Measurements from ENCODE around the gene UTF1.

The UTF1 gene

DNA sequence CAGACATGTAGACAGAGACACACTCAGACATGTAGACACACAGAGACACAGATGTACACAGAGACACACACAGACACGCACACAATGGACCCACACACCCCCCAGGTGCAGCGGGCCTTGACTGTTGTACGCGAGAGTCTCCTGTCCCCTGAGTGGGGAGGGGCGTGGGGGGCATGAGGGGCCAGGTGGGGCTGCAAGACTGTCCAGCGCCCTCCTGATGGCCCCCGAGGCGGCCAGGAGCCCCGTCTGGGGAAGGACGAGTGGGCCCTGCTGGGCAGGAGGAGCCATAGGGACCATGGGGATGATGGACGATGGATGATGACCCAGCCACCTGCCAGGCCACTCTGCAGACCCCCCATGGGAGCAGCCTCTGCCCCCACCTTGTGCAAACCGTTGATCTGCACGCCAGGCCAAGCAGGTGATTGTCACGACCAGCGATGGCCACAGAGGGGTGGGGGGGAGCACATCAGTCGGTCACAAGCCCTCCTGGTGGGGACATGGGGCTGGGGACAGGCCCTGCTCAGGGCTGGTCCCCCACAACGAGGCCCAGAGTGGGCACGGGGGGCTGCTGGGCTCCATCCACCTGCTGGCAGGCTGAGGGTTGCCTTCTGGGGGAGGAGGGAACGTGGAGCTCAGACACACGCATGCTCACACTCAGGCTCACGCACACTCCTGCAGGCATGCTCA lies 19.2 kb downstream of the UTF1 start:
- no peak for TF ChIP-seq GATA3 (IDR thresholded peaks at IDR 0.05; ENCODE audit: low read depth, low read length)
- no peak for TF ChIP-seq GATA2 (IDR thresholded peaks at IDR 0.05; ENCODE audit: low read depth, low read length)

DNA sequence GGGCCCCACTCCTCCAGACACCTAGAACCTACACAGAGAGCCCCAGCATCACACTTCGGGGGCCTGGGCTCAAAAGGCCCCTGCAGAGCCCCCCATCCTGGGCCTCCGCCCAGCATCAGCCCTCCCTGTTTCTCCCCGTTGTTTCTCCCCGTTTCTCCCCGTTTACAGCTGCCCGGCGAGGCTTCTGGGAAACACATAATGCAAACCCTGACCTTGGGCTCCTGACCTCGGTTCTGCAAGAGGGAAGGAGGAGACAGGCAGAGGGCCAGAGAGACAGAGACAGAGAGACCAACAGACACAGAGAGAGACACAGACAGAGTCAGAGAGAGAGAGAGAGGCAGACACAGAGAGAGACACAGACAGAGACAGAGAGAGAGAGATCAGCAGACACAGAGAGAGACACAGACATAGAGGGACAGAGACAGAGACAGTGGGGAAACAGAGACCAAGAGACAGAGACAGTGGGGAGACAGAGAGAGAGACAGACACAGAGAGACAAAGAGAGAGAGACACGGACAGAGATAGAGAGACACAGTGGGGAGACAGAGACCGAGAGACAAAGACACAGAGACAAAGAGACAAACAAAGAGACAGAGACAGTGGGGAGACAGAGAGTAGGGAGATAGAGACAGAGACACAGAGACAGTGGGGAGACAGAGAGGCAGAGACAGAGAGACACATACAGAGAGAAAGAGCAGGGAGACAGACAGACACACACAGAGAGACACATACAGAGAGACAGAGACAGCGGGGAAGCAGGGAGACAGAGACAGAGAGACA lies 20.1 kb downstream of the UTF1 start:
- no peak for TF ChIP-seq GATA3 (IDR thresholded peaks at IDR 0.05; ENCODE audit: low read depth, low read length)
- TF ChIP-seq GATA2 (IDR thresholded peaks at IDR 0.05; ENCODE audit: low read depth, low read length), result no peak

DNA sequence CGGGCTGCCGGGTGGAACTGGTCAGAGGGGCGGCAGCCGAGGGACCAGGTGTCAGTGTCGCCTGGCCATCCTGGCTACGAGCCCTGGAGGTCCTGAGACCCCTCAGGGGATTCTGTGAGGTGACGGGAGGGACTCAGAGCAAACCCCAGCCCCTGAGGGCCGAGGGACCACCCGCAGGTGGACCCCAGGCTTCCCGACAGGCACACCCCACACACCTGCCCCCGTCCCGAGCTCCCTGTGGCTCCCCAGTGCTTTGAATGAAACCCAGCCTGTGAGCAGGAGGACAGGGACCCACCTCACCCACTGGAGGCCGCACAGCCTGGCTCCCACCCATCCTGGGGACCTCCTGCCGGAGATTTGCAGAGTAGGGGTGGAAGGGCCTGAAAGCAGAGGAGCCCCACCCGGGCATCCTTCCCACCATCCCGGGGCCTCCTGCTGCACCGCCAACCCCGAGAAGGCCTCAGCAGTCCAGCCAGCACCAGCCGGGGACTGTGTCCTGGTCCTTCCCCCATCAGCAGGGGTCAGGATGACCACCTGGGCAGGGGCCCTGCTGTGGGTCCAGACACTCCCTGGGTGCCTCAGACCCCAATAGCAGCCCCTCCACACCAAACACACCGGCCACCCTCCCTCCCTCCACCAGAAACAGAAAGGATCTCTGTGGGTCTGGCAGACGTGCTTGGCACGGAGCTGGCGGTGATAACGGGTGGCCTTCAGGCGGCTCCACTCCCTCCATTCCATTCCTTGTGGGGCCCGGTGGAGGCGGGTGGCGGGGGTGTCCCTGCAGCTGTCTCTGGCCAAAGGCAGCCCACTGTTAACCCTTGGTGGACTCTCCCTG lies 21.6 kb downstream of the UTF1 start:
- TF ChIP-seq GATA2 (IDR thresholded peaks at IDR 0.05; ENCODE audit: low read depth, low read length) (no peak), GATA3 (IDR thresholded peaks at IDR 0.05; ENCODE audit: low read depth, low read length) (no peak)

DNA sequence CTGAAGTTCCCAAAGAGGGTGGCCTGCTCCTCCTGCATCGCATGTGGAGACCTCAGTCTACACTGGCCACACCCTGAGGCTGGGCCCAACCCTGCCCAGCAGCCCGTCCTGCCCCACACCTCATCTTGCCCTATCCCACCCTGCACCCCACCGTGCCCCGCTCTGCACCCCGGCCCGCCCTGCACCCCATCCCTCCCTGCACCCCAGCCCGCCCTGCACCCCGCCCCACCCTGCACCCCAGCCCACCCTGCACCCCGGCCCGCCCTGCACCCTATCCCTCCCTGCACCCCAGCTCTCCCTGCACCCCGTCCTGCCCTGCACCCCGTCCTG lies 22.2 kb downstream of the UTF1 start:
- TF ChIP-seq GATA2 (IDR thresholded peaks at IDR 0.05; ENCODE audit: low read depth, low read length), result no peak
- TF ChIP-seq GATA3 (IDR thresholded peaks at IDR 0.05; ENCODE audit: low read depth, low read length), result no peak

DNA sequence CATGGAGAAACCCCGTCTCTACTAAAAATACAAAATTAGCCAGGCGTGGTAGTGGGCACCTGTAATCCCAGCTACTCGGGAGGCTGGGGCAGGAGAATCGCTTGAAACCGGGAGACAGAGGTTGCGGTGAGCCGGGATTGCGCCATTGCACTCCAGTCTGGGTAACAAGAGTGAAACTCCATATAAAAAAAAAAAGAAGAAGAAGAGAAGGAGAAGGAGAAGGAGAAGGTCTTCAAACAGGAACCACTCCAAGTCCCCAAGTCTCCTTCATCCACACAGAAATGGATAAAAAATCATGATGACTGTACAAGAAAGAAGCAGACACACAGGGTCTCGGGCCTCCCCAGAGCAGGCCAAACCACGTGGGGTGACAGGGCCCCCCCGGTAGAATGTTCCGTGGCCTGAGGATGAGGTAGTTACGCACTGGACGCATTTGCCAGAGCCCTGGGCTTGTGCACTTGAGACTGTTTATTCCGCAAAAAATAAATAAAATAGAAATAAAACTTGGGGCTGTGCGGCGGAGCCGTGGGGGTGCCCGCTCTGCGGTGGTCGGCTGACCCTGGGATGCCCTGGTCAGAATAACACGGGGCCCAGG lies 23.4 kb downstream of the UTF1 start:
- no peak for TF ChIP-seq GATA3 (IDR thresholded peaks at IDR 0.05; ENCODE audit: low read depth, low read length)
- TF ChIP-seq GATA2 (IDR thresholded peaks at IDR 0.05; ENCODE audit: low read depth, low read length), result no peak

DNA sequence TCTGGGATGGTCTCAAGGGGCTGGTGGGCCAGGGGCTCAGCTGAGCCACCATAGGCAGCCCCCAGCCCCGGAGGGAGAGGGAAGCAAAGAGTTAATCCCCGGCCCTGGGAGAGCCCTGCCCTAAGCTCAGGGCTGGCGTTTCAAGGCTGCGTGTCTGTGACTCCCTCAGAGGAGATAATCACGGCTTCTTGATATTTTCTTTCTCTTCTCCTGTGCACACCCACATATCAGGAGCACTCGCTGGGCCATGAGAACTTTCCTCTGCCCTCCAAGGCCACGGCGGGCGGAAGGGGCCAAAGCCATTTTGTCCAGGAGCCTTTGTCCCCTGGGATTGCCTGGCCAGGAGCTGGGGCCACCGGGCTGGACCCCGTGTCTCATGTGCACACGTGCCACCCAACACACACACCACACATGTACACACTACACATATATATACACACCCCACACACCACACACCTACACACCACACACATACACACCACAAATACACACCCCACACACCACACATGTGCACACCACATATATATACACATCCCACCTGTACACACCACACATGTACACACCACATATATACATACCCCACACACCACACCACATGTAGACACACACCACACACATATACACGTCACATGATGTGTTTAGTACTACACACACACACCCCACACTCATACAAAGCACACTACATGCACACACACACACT lies 24.6 kb downstream of the UTF1 start:
- TF ChIP-seq GATA3 (IDR thresholded peaks at IDR 0.05; ENCODE audit: low read depth, low read length) (no peak), GATA2 (IDR thresholded peaks at IDR 0.05; ENCODE audit: low read depth, low read length) (no peak)

DNA sequence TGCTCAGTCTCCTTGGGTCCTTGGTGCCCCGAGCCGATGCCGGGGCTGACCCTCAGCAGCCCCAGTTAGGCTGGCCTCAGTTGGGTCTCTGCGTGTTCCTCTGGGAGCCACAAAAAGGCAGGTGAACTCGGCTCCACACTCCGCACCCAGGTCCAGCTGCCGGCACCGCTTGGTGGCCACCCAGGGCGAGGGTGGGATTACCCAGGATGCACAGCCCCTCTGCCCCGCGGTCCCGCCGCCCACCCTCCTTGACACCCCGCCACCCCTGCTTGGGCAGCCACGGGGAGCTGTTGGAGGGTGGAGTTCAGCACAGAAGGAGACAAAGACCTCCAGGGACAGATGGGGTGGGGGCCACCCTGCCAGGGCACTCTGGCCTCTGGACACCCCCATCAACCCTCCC lies 25.3 kb downstream of the UTF1 start:
- no peak for TF ChIP-seq GATA2 (IDR thresholded peaks at IDR 0.05; ENCODE audit: low read depth, low read length)
- TF ChIP-seq GATA3 (IDR thresholded peaks at IDR 0.05; ENCODE audit: low read depth, low read length), result no peak

DNA sequence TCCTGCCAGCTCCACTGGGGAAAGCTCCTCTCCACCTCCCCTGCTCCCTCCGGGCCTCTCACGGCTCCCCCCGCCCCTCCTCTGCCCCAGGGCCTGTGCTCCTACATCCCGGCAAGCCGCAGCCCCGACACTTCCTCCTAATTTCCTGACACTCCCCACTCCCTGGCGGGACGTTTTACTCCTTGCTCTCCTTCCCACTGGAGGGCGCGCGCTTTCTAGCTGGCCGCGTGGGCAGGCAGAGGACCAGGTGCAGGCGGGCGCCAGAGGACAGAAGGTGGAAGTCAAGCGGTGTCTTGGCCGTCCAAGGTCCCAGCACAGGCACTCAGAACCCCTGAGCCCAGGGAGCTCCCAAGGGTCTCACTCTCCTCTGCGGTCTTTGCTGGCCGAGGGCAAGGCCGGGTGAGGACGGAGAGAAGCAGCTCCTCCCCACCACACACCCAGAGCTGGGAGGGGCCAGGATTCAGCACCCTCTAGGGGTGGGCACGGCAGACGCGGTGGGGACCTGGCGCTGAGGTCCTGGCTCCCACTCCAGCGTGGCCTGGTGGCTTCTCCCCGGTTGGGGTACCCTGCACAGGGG lies 27.6 kb downstream of the UTF1 start:
- TF ChIP-seq GATA2 (IDR thresholded peaks at IDR 0.05; ENCODE audit: low read depth, low read length) (no peak), GATA3 (IDR thresholded peaks at IDR 0.05; ENCODE audit: low read depth, low read length) (no peak)

DNA sequence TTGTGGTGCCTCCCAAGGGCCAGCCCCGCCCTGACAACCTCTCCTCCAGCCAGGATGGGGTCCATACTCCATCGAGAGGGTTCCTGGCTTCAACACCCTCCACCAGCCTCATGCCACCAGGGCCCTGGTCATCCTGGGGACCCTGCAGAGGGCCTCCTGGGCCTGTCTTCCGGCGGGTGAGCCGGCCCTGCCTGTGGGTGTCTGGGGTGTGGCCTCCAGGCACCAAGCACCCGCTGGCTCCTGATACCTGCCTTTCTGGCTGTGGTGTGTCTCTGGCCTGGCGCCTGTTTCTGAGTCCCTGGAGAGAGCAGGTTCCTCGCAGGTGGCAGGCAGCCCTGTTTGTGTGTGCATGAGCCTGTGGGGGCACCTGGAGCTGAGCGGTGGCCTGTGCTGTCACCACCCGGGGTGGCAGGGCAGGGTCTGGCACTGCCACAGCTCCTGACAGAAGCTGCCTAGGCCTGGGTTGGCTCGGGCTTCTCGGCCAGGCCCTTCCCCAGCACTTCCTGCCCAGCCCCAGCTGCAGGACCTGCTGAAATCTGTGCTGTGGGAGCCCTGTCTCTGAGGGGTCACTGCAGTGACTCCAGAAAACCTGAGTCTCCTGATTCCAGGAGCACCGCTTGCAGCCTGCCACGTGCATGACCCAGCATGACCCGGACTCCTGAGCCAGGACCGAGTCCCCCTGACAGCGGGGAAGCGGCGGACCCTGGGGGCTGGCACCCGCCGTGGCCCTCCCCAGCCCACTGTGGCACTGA lies 28.2 kb downstream of the UTF1 start:
- no peak for TF ChIP-seq GATA3 (IDR thresholded peaks at IDR 0.05; ENCODE audit: low read depth, low read length)
- no peak for TF ChIP-seq GATA2 (IDR thresholded peaks at IDR 0.05; ENCODE audit: low read depth, low read length)

DNA sequence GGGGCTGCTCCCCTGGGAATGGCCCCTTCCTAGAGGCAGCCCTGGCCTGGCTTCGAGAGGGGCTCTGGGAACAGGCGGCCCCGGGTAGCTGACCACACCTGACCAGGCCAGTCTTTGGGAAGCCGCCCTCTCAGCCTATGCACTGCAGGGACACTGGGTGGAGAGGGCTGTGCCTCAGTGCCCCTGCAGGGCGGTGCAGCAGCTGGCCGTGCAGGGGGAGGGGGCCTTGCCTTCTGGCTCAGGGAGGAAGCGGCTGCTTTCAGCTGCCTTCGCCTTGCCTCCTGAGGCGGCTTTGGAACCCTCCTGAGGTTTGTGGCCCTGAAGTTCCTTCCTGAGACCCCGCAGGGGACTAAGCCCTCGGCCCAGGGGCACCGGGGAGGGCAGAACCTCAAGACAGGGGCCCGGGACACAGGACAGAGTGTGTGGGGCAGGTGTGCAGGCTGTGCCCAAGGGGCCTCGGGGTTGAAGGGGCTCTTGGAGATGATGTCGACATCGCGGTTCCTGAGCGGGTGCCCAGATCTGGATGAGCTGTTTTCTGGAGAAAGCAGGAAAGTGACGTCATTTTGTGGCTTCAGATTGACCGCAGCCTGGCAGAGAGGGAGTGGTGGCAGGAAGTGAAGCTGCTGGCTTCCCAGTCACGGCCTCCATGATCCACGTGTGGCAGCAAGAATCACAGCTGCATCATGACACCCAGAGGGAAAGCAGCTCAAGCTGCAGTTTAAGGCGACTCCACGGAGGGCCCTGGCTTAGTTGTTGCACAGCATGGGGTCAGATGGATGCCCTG lies 29.0 kb downstream of the UTF1 start:
- TF ChIP-seq GATA2 (IDR thresholded peaks at IDR 0.05; ENCODE audit: low read depth, low read length) (no peak), GATA3 (IDR thresholded peaks at IDR 0.05; ENCODE audit: low read depth, low read length) (no peak)

DNA sequence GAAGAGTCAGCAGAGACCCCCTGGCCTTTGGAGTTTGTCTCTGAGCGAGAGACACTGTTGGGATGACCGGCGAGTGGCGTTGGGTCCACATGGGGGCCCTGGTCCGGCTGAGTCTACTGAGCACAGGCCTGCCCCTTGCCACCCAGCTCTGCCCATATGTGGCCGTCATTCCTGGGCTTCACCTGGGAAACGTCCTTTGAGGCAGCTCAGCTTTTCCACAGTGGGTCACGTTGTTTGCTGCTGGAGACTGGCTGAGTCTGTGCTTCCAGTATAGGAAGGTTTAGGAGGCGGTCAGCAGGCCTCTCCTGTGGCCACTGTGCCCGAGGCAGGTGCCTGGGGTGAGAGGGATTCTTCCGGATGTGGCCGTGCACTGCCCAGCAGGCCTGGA lies 29.6 kb downstream of the UTF1 start:
- TF ChIP-seq GATA2 (IDR thresholded peaks at IDR 0.05; ENCODE audit: low read depth, low read length) (no peak), GATA3 (IDR thresholded peaks at IDR 0.05; ENCODE audit: low read depth, low read length) (no peak)

Measured in SH-SY5Y (cell line).